ENCODE data around the gene EXPH5.

The EXPH5 gene

DNA sequence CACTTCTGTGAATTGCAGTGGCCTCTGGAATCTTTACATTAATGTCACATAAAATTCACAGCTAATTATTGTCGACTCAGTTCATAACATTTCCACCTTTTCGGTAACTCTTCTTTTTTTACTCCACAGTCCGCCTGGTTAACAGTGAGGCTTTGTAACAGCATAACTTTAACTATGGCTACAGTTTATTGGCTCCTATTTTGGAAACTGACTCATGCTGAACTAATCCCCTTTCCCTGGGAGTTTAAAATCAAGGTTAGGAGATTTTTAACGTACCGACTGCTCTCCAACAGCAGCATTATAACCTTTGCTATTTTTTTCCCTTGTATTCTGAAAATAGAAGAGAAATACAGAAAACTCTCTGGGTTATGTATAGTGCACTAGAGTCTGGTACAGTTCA lies 92.2 kb downstream of the EXPH5 start:
- no peak overlapping the region for H3K27ac ChIP-seq (ENCODE audit: low read length)
- H3K9ac ChIP-seq (ENCODE audit: low read length), result no peak overlapping the region
- H3K4me1 ChIP-seq (ENCODE audit: control insufficient read depth, low read depth, low read length), result peaks cover 8% of the 10 kb centered on the region
- H3K4me3 ChIP-seq (ENCODE audit: low read length), result no peak overlapping the region
- H3K9me3 ChIP-seq (ENCODE audit: control insufficient read depth, low read depth, low read length), result no peaks in the 10 kb centered on the region
- no peaks in the 10 kb centered on the region for H3K36me3 ChIP-seq (ENCODE audit: control insufficient read depth, low read depth, low read length)
- peaks cover 19% of the 10 kb centered on the region for H3K27me3 ChIP-seq (ENCODE audit: control insufficient read depth, insufficient read depth, low read length)

DNA sequence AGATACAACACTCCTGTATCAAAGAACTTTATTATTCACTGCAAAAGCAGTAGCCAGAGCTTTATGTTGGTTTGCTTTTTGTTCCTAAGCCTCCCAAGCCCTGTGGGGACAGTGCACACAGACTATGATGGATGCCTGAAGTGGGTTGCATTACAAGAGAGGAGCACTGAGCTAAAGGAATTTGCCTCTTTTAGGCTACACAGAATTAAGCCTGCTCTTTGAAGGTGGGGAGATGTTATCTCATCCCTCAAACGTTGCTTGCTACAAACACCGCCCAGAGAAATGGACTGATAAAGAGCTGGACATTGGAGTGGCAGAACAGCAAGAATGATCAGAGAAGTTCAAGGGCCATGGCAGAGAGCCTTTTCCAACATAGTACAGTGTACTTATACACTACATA lies 92.8 kb downstream of the EXPH5 start:
- peaks cover 8% of the 10 kb centered on the region for H3K4me1 ChIP-seq (ENCODE audit: control insufficient read depth, low read depth, low read length)
- H3K9me3 ChIP-seq (ENCODE audit: control insufficient read depth, low read depth, low read length), result no peaks in the 10 kb centered on the region
- peaks cover 19% of the 10 kb centered on the region for H3K27me3 ChIP-seq (ENCODE audit: control insufficient read depth, insufficient read depth, low read length)
- H3K4me3 ChIP-seq (ENCODE audit: low read length), result no peak overlapping the region
- H3K27ac ChIP-seq (ENCODE audit: low read length), result no peak overlapping the region
- no peaks in the 10 kb centered on the region for H3K36me3 ChIP-seq (ENCODE audit: control insufficient read depth, low read depth, low read length)
- H3K9ac ChIP-seq (ENCODE audit: low read length), result no peak overlapping the region

DNA sequence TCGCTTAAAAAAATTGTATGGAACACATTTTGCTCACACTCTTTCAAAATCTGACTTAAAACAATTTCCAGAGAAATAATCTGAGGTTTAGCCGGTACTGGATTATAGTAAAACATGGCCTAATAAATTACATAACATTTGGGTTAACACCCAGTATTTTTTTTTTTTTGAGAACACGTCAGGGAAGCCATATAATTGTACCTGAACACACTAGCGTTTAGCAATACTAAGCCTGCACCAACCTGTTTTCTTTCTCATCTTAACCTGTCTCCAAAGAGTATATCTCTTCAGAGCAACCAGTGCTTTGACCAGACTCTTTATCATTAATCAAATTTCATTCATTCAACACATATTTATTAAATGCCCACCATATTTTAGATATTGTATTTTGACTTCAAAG lies 93.4 kb downstream of the EXPH5 start:
- Histone ChIP-seq H3K36me3 (ENCODE audit: control insufficient read depth, low read depth, low read length) (no peaks in the 10 kb centered on the region), H3K9me3 (ENCODE audit: control insufficient read depth, low read depth, low read length) (no peaks in the 10 kb centered on the region), H3K27ac (ENCODE audit: low read length) (no peak overlapping the region), H3K27me3 (ENCODE audit: control insufficient read depth, insufficient read depth, low read length) (peaks cover 19% of the 10 kb centered on the region), H3K9ac (ENCODE audit: low read length) (no peak overlapping the region), H3K4me1 (ENCODE audit: control insufficient read depth, low read depth, low read length) (peaks cover 8% of the 10 kb centered on the region), H3K4me3 (ENCODE audit: low read length) (no peak overlapping the region)

- Histone ChIP-seq H3K27me3 (ENCODE audit: control insufficient read depth, insufficient read depth, low read length) (peaks cover 19% of the 10 kb centered on the region), H3K9ac (ENCODE audit: low read length) (peak overlapping the region; percentile 71), H3K27ac (ENCODE audit: low read length) (no peak overlapping the region), H3K4me3 (ENCODE audit: low read length) (peak overlapping the region; percentile 68), H3K9me3 (ENCODE audit: control insufficient read depth, low read depth, low read length) (no peaks in the 10 kb centered on the region), H3K36me3 (ENCODE audit: control insufficient read depth, low read depth, low read length) (no peaks in the 10 kb centered on the region), H3K4me1 (ENCODE audit: control insufficient read depth, low read depth, low read length) (peaks cover 8% of the 10 kb centered on the region)
These were observed 94.7 kb downstream of the EXPH5 start for GRCh38 chr11:108498816-108499408.

GRCh38 chr11:108498046-108498815 lies 95.3 kb downstream of the EXPH5 start, which contains the start of gene POGLUT3:
Gene POGLUT3 (minus strand): TSS chr11:108498384. CDS start chr11:108498366, 18 bp downstream.
- Histone ChIP-seq H3K27ac (ENCODE audit: low read length) (no peak within 1 kb of the TSS), H3K9ac (ENCODE audit: low read length) (peak within 1 kb of the TSS; percentile 71), H3K36me3 (ENCODE audit: control insufficient read depth, low read depth, low read length) (no peaks in the 10 kb centered on the region), H3K4me1 (ENCODE audit: control insufficient read depth, low read depth, low read length) (peaks cover 8% of the 10 kb centered on the region), H3K27me3 (ENCODE audit: control insufficient read depth, insufficient read depth, low read length) (peaks cover 19% of the 10 kb centered on the region), H3K9me3 (ENCODE audit: control insufficient read depth, low read depth, low read length) (no peaks in the 10 kb centered on the region), H3K4me3 (ENCODE audit: low read length) (peak within 1 kb of the TSS; percentile 68)

DNA sequence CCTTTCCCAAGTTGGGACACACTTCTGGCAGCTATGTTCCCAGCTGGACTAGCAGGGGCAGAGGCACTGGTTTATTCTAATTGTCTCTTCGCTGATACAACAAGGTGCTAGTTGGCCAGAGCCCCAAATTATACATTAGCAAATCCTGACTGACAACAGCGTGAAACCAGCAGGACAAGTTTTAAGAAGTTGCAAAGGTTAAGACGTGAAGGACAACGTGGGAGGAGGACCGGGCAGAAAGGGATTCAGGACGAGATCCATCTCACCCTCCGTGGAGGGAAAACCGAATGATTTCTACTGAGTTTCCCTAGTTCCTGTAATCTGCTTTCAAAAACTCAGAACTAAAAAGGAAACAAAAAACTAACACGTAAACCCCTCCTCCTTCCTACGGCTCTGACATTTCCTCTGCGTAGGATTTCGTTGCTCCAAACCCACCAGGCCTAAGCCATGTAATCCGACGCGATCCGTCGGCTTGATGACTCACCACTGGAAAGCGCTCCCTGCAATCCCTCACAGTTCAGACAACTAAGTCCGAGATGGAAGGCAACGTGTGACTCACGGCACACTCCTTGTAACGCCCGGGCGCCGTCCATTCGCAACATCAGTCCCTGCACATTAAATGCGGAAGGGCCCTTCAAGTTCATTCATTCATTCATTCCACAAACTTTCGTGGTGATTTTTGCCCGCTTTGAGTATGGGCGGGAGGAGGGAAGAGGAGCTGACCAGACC lies 96.1 kb downstream of the EXPH5 start:
- Histone ChIP-seq H3K27ac (ENCODE audit: low read length) (no peak overlapping the region), H3K36me3 (ENCODE audit: control insufficient read depth, low read depth, low read length) (no peaks in the 10 kb centered on the region), H3K27me3 (ENCODE audit: control insufficient read depth, insufficient read depth, low read length) (peaks cover 19% of the 10 kb centered on the region), H3K9me3 (ENCODE audit: control insufficient read depth, low read depth, low read length) (no peaks in the 10 kb centered on the region), H3K4me1 (ENCODE audit: control insufficient read depth, low read depth, low read length) (peaks cover 8% of the 10 kb centered on the region), H3K4me3 (ENCODE audit: low read length) (peak overlapping the region; percentile 68), H3K9ac (ENCODE audit: low read length) (peak overlapping the region; percentile 71)

GRCh38 chr11:108496643-108497256 lies 96.8 kb downstream of the EXPH5 start:
- peaks cover 19% of the 10 kb centered on the region for H3K27me3 ChIP-seq (ENCODE audit: control insufficient read depth, insufficient read depth, low read length)
- peaks cover 8% of the 10 kb centered on the region for H3K4me1 ChIP-seq (ENCODE audit: control insufficient read depth, low read depth, low read length)
- H3K4me3 ChIP-seq (ENCODE audit: low read length), result peak overlapping the region; percentile 68
- peak overlapping the region; percentile 71 for H3K9ac ChIP-seq (ENCODE audit: low read length)
- H3K9me3 ChIP-seq (ENCODE audit: control insufficient read depth, low read depth, low read length), result no peaks in the 10 kb centered on the region
- no peak overlapping the region for H3K27ac ChIP-seq (ENCODE audit: low read length)
- H3K36me3 ChIP-seq (ENCODE audit: control insufficient read depth, low read depth, low read length), result no peaks in the 10 kb centered on the region

- H3K36me3 ChIP-seq (ENCODE audit: control insufficient read depth, low read depth, low read length), result no peaks in the 10 kb centered on the region
- H3K27me3 ChIP-seq (ENCODE audit: control insufficient read depth, insufficient read depth, low read length), result peaks cover 19% of the 10 kb centered on the region
- H3K4me1 ChIP-seq (ENCODE audit: control insufficient read depth, low read depth, low read length), result peaks cover 8% of the 10 kb centered on the region
- H3K4me3 ChIP-seq (ENCODE audit: low read length), result no peak overlapping the region
- H3K9ac ChIP-seq (ENCODE audit: low read length), result no peak overlapping the region
- H3K9me3 ChIP-seq (ENCODE audit: control insufficient read depth, low read depth, low read length), result no peaks in the 10 kb centered on the region
- H3K27ac ChIP-seq (ENCODE audit: low read length), result no peak overlapping the region
These were observed 98.2 kb downstream of the EXPH5 start for GRCh38 chr11:108495326-108495725.

GRCh38 chr11:108494182-108494581 lies 99.4 kb downstream of the EXPH5 start:
- Histone ChIP-seq H3K4me1 (ENCODE audit: control insufficient read depth, low read depth, low read length) (peaks cover 8% of the 10 kb centered on the region), H3K27ac (ENCODE audit: low read length) (no peak overlapping the region), H3K27me3 (ENCODE audit: control insufficient read depth, insufficient read depth, low read length) (peaks cover 12% of the 10 kb centered on the region), H3K4me3 (ENCODE audit: low read length) (no peak overlapping the region), H3K9me3 (ENCODE audit: control insufficient read depth, low read depth, low read length) (no peaks in the 10 kb centered on the region), H3K9ac (ENCODE audit: low read length) (no peak overlapping the region), H3K36me3 (ENCODE audit: control insufficient read depth, low read depth, low read length) (no peaks in the 10 kb centered on the region)

DNA sequence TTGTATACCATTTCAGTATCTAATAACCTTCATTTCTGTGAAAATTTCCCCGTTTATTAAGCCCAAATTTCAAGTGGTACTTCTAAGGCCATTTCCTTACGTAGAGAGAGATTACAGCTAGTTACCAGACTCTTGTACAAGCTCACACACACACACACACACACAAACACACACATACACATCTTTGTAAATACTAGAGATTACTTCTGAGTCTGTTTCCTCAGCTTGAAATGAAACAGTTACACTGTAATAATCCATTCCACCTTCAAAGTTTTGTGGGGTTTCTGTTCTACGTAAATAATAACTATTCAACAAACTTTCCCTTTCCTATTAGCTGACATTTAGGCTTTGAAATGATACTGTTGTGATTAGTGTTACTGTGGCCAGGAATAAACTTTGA lies 101.6 kb downstream of the EXPH5 start:
- H3K27me3 ChIP-seq (ENCODE audit: control insufficient read depth, insufficient read depth, low read length), result peaks cover 4% of the 10 kb centered on the region
- H3K36me3 ChIP-seq (ENCODE audit: control insufficient read depth, low read depth, low read length), result no peaks in the 10 kb centered on the region
- no peaks in the 10 kb centered on the region for H3K9me3 ChIP-seq (ENCODE audit: control insufficient read depth, low read depth, low read length)
- no peak overlapping the region for H3K9ac ChIP-seq (ENCODE audit: low read length)
- peaks cover 4% of the 10 kb centered on the region for H3K4me1 ChIP-seq (ENCODE audit: control insufficient read depth, low read depth, low read length)
- no peak overlapping the region for H3K4me3 ChIP-seq (ENCODE audit: low read length)
- H3K27ac ChIP-seq (ENCODE audit: low read length), result no peak overlapping the region

DNA sequence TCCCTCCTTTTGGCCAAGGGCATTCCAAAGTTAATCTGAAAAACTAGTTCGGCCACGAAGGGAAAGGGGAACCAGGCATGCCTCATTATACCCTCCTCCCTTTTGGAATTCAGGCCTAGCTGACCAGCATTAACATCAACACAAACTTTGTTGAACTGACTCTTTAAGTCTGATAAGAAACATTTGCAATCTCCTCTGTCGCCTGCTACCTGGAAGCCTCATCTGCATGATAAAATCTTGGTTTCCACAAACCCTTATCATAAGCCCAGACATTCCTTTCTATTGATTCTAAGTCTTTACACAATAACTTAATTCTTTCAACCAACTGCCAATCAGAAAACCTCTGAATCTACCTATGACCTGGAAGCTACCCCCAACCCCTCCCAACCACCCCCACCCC lies 106.7 kb downstream of the EXPH5 start:
- no peaks in the 10 kb centered on the region for H3K4me1 ChIP-seq (ENCODE audit: control insufficient read depth, low read depth, low read length)
- no peaks in the 10 kb centered on the region for H3K27me3 ChIP-seq (ENCODE audit: control insufficient read depth, insufficient read depth, low read length)
- no peak overlapping the region for H3K9ac ChIP-seq (ENCODE audit: low read length)
- H3K36me3 ChIP-seq (ENCODE audit: control insufficient read depth, low read depth, low read length), result peaks cover 9% of the 10 kb centered on the region
- H3K4me3 ChIP-seq (ENCODE audit: low read length), result no peak overlapping the region
- no peak overlapping the region for H3K27ac ChIP-seq (ENCODE audit: low read length)
- H3K9me3 ChIP-seq (ENCODE audit: control insufficient read depth, low read depth, low read length), result no peaks in the 10 kb centered on the region
